Lower leg skin (tissue), 4 donors: ENCODE results near the gene ZBTB7C. TPM values are rescaled to one million over a fixed set of nuclear protein-coding genes. Genes with fewer than 3 reads are reported as not detected.

Experiments
- DNase-seq, 2 donors: peaks; one replicate each; pipeline ENCODE4 v3.0.0-alpha.2; 2019; ENCODE audit warnings: low spot score in 2 of 2
- H3K4me3 ChIP-seq: fragments of 200-600 bp; sonication (generic); 2 replicates; pipeline ENCODE4 v1.5.1; 2017; ENCODE audit warnings: mild to moderate bottlenecking, low read depth; ENCODE audit not compliant: poor library complexity, severe bottlenecking
- CTCF ChIP-seq, 3 donors: fragments of 450-650 bp; IDR thresholded peaks; one replicate each; pipeline ENCODE4 v1.5.1; 2016; ENCODE audit warnings: antibody characterized with exemption in 3 of 3, mild to moderate bottlenecking in 3 of 3, moderate library complexity in 2 of 3
- POLR2A ChIP-seq, 2 donors: fragments of 450-650 bp; IDR thresholded peaks; one replicate each; pipeline ENCODE4 v1.6.1; 2016 to 2017; ENCODE audit warnings: antibody characterized with exemption in 2 of 2, mild to moderate bottlenecking in 1 of 2, moderate library complexity in 1 of 2
- WGBS, 2 donors: methylation state at CpG; one replicate each; pipeline ENCODE4 v1.1.5; 2018; 5-methylcytosine and 5-hydroxymethylcytosine counted together
- intact Hi-C: fragments of 100-400 bp; cut with DNase I; formaldehyde crosslinking; loops from one replicate; pipeline ENCODE4 v1.15.0; 2023; ENCODE audit warnings: low total_unique reads
- total RNA-seq, 4 donors: library from RNA; depleted of rRNA; stranded (reverse); fragments of >200 nt; gene quantifications; one replicate each; pipeline ENCODE4 v1.1.0, GENCODE V29; 2016

Gene ZBTB7C
- total RNA-seq, 4 donors from 2014 or later, result 44.2 to 59.7 (median 50.7) TPM

DNA sequence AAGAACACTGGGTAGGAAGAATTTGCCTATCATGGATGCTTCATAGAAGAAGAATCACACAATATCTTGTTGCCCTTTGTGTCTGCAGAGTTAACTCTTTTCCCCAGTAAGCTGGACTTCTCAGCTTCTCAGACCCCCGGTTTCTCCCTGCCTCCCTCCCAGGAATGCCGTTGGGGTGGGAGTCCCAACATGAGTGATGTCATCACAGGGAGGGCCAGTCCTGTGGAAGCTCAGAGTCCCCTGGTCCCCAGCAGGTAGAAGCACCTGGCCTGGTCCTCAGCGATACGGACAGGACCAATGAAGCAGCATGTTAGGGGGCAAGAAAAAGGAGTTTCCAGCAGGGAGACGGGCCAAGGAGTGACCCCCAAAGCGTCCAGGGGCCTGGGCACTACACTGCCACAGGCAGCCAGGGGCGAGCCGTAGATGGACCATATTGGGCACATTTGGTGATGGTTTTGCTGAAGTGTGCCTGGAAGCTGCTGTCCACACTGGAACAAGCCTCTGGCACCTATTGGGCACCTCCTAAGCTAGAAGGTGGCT is 242.8 kb downstream of the ZBTB7C start:
- intact Hi-C loops, result no loop called here
- DNase-seq, result peak in 1 of 2 donors; percentile 80
- 84 to 88% methylated on average over 7 to 8 of the region's 8 CpGs for WGBS, 2 donors
- TF ChIP-seq CTCF (IDR thresholded peaks at IDR 0.05) (no peak), POLR2A (IDR thresholded peaks at IDR 0.05) (no peak)
- no peak overlapping the region for H3K4me3 ChIP-seq

GRCh38 chr18:48165111-48165866 is 243.9 kb downstream of the ZBTB7C start:
- WGBS, 2 donors, result 82 to 88% methylated on average over 13 of the region's 13 CpGs
- H3K4me3 ChIP-seq, result no peak overlapping the region
- no peak for TF ChIP-seq POLR2A (IDR thresholded peaks at IDR 0.05)
- TF ChIP-seq CTCF (IDR thresholded peaks at IDR 0.05), result no peak
- DNase-seq, result peak in 1 of 2 donors; percentile 83
- intact Hi-C loops, result no loop called here

DNA sequence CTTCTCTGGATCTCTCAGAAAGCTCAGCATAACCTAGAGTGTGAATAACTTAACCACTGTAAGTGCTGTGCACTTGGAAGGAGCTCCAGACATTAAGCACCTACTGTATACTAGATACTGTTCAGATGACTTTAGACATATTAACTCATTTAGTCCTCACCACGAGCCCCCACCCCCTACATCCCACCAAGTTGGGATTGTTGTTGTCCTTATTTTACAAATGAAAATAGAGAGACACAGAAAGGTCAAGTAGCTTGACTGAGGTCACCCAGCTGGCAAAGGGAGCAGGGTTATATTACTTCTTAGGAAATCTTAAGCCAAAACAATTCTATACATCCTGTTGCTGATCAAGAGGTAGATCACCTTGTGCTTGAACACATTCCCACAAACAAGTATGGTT is 244.5 kb downstream of the ZBTB7C start:
- no peak overlapping the region for H3K4me3 ChIP-seq
- TF ChIP-seq POLR2A (IDR thresholded peaks at IDR 0.05), result no peak
- no peak for TF ChIP-seq CTCF (IDR thresholded peaks at IDR 0.05)
- 85 to 86% methylated on average over 1 of the region's 1 CpG for WGBS, 2 donors
- intact Hi-C loops, result no loop called here
- peak in 1 of 2 donors; percentile 70 for DNase-seq

- WGBS, 2 donors, result 72 to 84% methylated on average over 4 of the region's 4 CpGs
- peak in 1 of 2 donors; percentile 74 for DNase-seq
- intact Hi-C loops, result no loop called here
- no peak for TF ChIP-seq CTCF (IDR thresholded peaks at IDR 0.05)
- no peak for TF ChIP-seq POLR2A (IDR thresholded peaks at IDR 0.05)
- H3K4me3 ChIP-seq, result no peak overlapping the region
Observed at GRCh38 chr18:48164116-48164515, 245.1 kb downstream of the ZBTB7C start.

GRCh38 chr18:48163738-48164115 is 245.5 kb downstream of the ZBTB7C start:
- intact Hi-C loops, result no loop called here
- peak in 1 of 2 donors; percentile 61 for DNase-seq
- TF ChIP-seq POLR2A (IDR thresholded peaks at IDR 0.05), result no peak
- no peak for TF ChIP-seq CTCF (IDR thresholded peaks at IDR 0.05)
- H3K4me3 ChIP-seq, result no peak overlapping the region
- 71 to 77% methylated on average over 3 of the region's 3 CpGs for WGBS, 2 donors
